Smooth muscle cell (in vitro differentiated cells): ENCODE data around the gene LRRC27. TPM values are rescaled to one million over a fixed set of nuclear protein-coding genes. Genes with fewer than 3 reads are reported as not detected.
"Not testable (repeated sequence)": the region's sequence is repeated elsewhere in the genome, so short reads cannot be mapped to it uniquely, and the experiment has no call there.

Source experiments
- DNase-seq: peaks from one replicate; lab custom pipeline; 2025; ENCODE audit not compliant: unreplicated experiment; lab: John Stamatoyannopoulos, UW
- H2AFZ ChIP-seq: fragments of 200-600 bp; sonication (generic); 2 replicates; pipeline ENCODE4 v1.6.0; 2016; ENCODE audit warnings: antibody characterized with exemption, low read depth, mild to moderate bottlenecking
- H3F3A ChIP-seq: fragments of 200-600 bp; sonication (generic); 2 replicates; pipeline ENCODE4 v1.6.0; 2017; ENCODE audit warnings: antibody characterized with exemption, low read depth
- H3K27ac ChIP-seq: fragments of 200-600 bp; sonication (generic); 2 replicates; pipeline ENCODE4 v1.5.1; 2016; ENCODE audit warnings: low read depth, mild to moderate bottlenecking
- H3K27me3 ChIP-seq: fragments of 200-600 bp; sonication (generic); 2 replicates; pipeline ENCODE4 v1.6.1; 2016; ENCODE audit warnings: low read depth, mild to moderate bottlenecking
- H3K36me3 ChIP-seq: fragments of 200-600 bp; sonication (generic); 2 replicates; pipeline ENCODE4 v1.5.1; 2016; ENCODE audit warnings: low read depth
- H3K4me1 ChIP-seq: fragments of 200-600 bp; sonication (generic); 2 replicates; pipeline ENCODE4 v1.5.1; 2016; ENCODE audit warnings: low read depth
- H3K4me2 ChIP-seq: fragments of 200-600 bp; sonication (generic); 2 replicates; pipeline ENCODE4 v1.6.0; 2016; ENCODE audit warnings: mild to moderate bottlenecking
- H3K4me3 ChIP-seq: fragments of 200-600 bp; sonication (generic); 2 replicates; pipeline ENCODE4 v1.5.1; 2016; ENCODE audit warnings: mild to moderate bottlenecking
- H3K79me2 ChIP-seq: fragments of 200-600 bp; sonication (generic); 2 replicates; pipeline ENCODE4 v1.6.0; 2016; ENCODE audit warnings: low read depth, mild to moderate bottlenecking
- H3K9ac ChIP-seq: fragments of 200-600 bp; sonication (generic); 2 replicates; pipeline ENCODE4 v1.6.0; 2016; ENCODE audit warnings: low read depth
- H3K9me3 ChIP-seq: fragments of 200-600 bp; sonication (generic); replicated peaks from 2 replicates; pipeline ENCODE4 v1.5.1; 2016; ENCODE audit warnings: low read depth
- H4K20me1 ChIP-seq: fragments of 200-600 bp; sonication (generic); 2 replicates; pipeline ENCODE4 v1.6.0; 2016; ENCODE audit warnings: low read depth
- CTCF ChIP-seq: fragments of 200-600 bp; sonication (generic); IDR thresholded peaks from 2 replicates; pipeline ENCODE4 v1.5.1; 2017; ENCODE audit warnings: borderline replicate concordance, mild to moderate bottlenecking, antibody characterized with exemption; ENCODE audit not compliant: insufficient read depth, poor library complexity, severe bottlenecking
- WGBS: methylation state at CpG from one replicate; pipeline ENCODE4 v1.1.7; 2016; ENCODE audit warnings: low lambda C conversion rate; 5-methylcytosine and 5-hydroxymethylcytosine counted together
- polyA plus RNA-seq: library from polyadenylated mRNA; unstranded; fragments of >200 nt; fragmentation: Nextera tagmentation; extraction: Ambion mirVana; gene quantifications from 2 replicates; pipeline ENCODE4 v1.2.1, GENCODE V29; 2016
- total RNA-seq: library from RNA; depleted of rRNA; stranded (reverse); fragments of >200 nt; gene quantifications from 2 replicates; pipeline ENCODE4 v1.2.3, GENCODE V29; 2014

LRRC27 gene
- total and polyA plus RNA-seq, 2 experiments from 2014 or later: 7.6 to 11.5 TPM

GRCh38 chr10:132380986-132381385, 49.0 kb downstream of the LRRC27 start:
- DNase-seq, H3K9ac ChIP-seq, H3K4me3 ChIP-seq, H3K27me3 ChIP-seq, H3K27ac ChIP-seq, H3K4me2 ChIP-seq, H2AFZ ChIP-seq, H3K79me2 ChIP-seq, H3K9me3 ChIP-seq, H3K36me3 ChIP-seq, H4K20me1 ChIP-seq, H3F3A ChIP-seq, H3K4me1 ChIP-seq: not testable (repeated sequence)
- WGBS: 97% methylated on average over 4 of the region's 4 CpGs

- Histone ChIP-seq H3K9ac (no peak overlapping the region), H3K9me3 (no peaks in the 10 kb centered on the region)
Observed at GRCh38 chr10:132381741-132382140, 49.7 kb downstream of the LRRC27 start.

GRCh38 chr10:132382231-132382922, 50.4 kb downstream of the LRRC27 start:
- H4K20me1 ChIP-seq: no peaks in the 10 kb centered on the region
- H2AFZ ChIP-seq: no peak overlapping the region
- 91% methylated on average over 16 of the region's 16 CpGs for WGBS
- no peaks in the 10 kb centered on the region for H3K36me3 ChIP-seq
- DNase-seq: no peak
- no peak overlapping the region for H3K4me2 ChIP-seq
- H3K9ac ChIP-seq: no peak overlapping the region
- H3K27me3 ChIP-seq: no peaks in the 10 kb centered on the region
- no peaks in the 10 kb centered on the region for H3K9me3 ChIP-seq
- H3K4me3 ChIP-seq: no peak overlapping the region
- H3K4me1 ChIP-seq: no peaks in the 10 kb centered on the region
- H3K79me2 ChIP-seq: no peaks in the 10 kb centered on the region
- no peak overlapping the region for H3K27ac ChIP-seq
- H3F3A ChIP-seq: no peaks in the 10 kb centered on the region
- TF ChIP-seq CTCF: no peak

More at GRCh38 chr10:132381741-132382140, 49.7 kb downstream of the LRRC27 start:
- H4K20me1 ChIP-seq: no peaks in the 10 kb centered on the region
- no peak overlapping the region for H3K4me3 ChIP-seq
- no peaks in the 10 kb centered on the region for H3K36me3 ChIP-seq
- TF ChIP-seq CTCF: no peak
- no peaks in the 10 kb centered on the region for H3F3A ChIP-seq
- no peak overlapping the region for H3K4me2 ChIP-seq
- H3K4me1 ChIP-seq: no peaks in the 10 kb centered on the region
- no peak overlapping the region for H2AFZ ChIP-seq
- 88% methylated on average over 2 of the region's 2 CpGs for WGBS
- no peak overlapping the region for H3K27ac ChIP-seq
- H3K27me3 ChIP-seq: no peaks in the 10 kb centered on the region
- no peak for DNase-seq
- no peaks in the 10 kb centered on the region for H3K79me2 ChIP-seq

GRCh38 chr10:132383101-132383500, 51.1 kb downstream of the LRRC27 start:
- WGBS: 89% methylated on average over 8 of the region's 8 CpGs

More at GRCh38 chr10:132383101-132383500, 51.1 kb downstream of the LRRC27 start:
- H3K27ac ChIP-seq: no peak overlapping the region
- H3K4me2 ChIP-seq: no peak overlapping the region
- no peak overlapping the region for H3K4me3 ChIP-seq
- no peaks in the 10 kb centered on the region for H3K27me3 ChIP-seq
- no peak for DNase-seq
- no peak for TF ChIP-seq CTCF
- no peak overlapping the region for H3K9ac ChIP-seq
- H4K20me1 ChIP-seq: no peaks in the 10 kb centered on the region
- H3F3A ChIP-seq: no peaks in the 10 kb centered on the region
- no peaks in the 10 kb centered on the region for H3K36me3 ChIP-seq
- no peaks in the 10 kb centered on the region for H3K9me3 ChIP-seq
- H3K4me1 ChIP-seq: no peaks in the 10 kb centered on the region
- H2AFZ ChIP-seq: no peak overlapping the region
- H3K79me2 ChIP-seq: no peaks in the 10 kb centered on the region
